HG03520 (cell line): ENCODE results near the gene SPTA1.
"Not testable (repeated sequence)": the region's sequence is repeated elsewhere in the genome, so short reads cannot be mapped to it uniquely, and the experiment has no call there.

Source experiments
- ATAC-seq: cut with Tn5 transposase; IDR thresholded peaks from one replicate; pipeline ENCODE4 v1.9.1; 2021; ENCODE audit warnings: mild to moderate bottlenecking, moderate library complexity; ENCODE audit not compliant: unreplicated experiment

The SPTA1 gene

GRCh38 chr1:158686111-158687009, at the start of gene SPTA1:
TSS of gene SPTA1 (minus strand) at chr1:158686715. CDS start at chr1:158686517, 198 bp downstream.
- no peak for ATAC-seq

GRCh38 chr1:158735848-158736247, 49.3 kb upstream of the SPTA1 start:
- no peak for ATAC-seq

- no peak for ATAC-seq
These were observed 46.0 kb upstream of the SPTA1 start for GRCh38 chr1:158732524-158732923.

GRCh38 chr1:158731707-158732106, 45.2 kb upstream of the SPTA1 start:
- ATAC-seq: no peak

DNA sequence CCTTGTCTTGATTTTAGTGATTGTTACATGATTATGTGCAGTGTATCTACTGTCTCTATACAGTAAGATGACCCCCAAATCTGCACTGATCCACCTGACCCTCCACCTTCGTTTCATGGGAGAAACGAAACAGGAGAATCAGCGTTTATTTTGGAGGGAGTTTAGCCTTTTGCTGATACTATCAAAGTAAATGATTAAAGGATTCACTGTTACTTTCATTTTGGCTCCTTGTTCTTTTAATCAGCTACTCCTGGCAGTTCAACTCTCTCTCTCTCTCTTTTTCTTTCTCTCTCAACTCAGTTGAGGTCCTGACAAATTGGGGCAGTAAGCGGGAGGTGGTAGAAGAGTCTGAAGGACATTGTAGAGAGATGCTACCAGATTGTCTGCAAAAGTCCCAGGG, 43.9 kb upstream of the SPTA1 start:
- no peak for ATAC-seq

- ATAC-seq: no peak
These were observed 42.2 kb upstream of the SPTA1 start for GRCh38 chr1:158728510-158729225.

- ATAC-seq: no peak
These were observed 37.9 kb upstream of the SPTA1 start for GRCh38 chr1:158724442-158724841.

DNA sequence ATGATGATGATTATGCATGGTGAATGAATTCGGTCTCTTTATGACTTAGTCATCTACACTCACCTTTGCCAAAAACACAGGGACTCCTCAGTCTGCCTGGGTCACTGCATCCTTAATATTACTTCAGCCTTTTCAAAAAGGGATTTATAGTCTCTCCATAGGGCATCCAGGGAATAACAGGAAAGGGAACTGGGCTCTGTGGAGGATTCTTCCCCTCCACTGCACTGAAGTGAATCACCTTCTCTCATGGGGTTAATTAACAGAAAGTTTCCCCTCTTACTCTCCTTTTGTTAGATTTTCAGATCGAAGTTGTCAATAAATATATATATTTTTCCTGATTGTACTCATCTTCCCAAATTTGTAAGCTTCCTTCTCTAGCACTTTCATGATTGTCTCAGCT, 34.1 kb upstream of the SPTA1 start, which contains the start of gene OR6K3:
Gene OR6K3, minus strand, starts transcription at position 101 of the 400 bp plus-strand sequence. CDS start 2,605 bp downstream, outside the sequence.
- ATAC-seq: no peak

GRCh38 chr1:158719664-158720063, 33.1 kb upstream of the SPTA1 start:
- ATAC-seq: no peak

GRCh38 chr1:158717344-158717743, 30.8 kb upstream of the SPTA1 start:
- no peak for ATAC-seq

DNA sequence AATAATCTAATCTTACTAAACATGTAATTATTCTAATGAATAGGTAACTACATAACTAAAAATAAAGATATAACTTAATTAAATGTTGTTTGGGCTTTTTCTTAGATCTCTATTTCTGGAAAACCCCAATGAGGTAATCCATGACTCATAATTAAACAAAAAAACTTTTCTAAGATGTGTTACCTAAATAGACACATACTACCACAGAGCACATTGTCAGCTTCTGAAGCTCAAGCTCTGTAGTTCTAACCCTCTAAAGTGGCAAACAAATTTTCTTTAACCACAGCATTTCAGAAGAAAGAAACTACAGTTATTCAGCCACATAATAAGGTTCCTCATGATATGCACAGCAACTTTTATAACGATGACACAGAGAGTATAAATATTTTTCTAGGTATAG, 29.8 kb upstream of the SPTA1 start:
- ATAC-seq: peak; percentile 65

DNA sequence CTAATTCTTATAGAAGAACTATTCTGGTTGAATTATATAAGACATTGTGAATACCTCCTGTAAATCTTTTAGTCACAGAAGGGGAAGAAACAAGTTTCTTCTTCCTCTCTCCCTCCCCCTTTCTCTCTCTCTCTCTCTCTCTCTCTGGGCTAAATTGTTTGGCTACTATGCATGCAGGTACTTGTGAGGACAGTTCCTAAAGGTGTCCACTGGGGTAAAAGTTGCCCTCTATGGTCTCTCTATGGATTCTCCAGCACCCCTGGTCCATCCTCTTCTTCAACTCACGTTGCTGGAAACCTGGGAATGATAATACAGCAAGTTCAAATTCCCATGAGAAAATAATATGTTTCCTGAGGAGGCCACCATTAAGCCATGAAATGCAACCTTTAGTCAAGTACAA, 28.2 kb upstream of the SPTA1 start:
- ATAC-seq: no peak

DNA sequence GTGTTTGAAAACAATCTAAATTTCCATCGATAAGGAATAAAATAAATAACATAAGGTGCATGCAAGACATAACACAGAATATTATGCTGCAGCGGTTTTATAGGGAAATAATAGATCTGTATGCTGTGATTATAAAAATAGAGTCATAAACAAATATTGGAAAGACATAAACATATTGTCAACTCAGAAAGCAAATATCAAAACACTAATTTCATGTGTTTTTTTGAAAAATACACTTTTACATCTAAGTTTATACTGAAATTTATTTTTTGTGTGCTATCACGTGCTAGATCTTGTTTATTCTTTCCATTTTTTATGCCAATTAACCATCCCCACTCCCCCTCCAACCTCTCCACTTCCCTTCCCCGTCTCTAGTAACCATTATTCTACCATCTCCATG, 24.6 kb upstream of the SPTA1 start:
- no peak for ATAC-seq

- no peak for ATAC-seq
These were observed 19.6 kb upstream of the SPTA1 start for GRCh38 chr1:158706096-158706495.

DNA sequence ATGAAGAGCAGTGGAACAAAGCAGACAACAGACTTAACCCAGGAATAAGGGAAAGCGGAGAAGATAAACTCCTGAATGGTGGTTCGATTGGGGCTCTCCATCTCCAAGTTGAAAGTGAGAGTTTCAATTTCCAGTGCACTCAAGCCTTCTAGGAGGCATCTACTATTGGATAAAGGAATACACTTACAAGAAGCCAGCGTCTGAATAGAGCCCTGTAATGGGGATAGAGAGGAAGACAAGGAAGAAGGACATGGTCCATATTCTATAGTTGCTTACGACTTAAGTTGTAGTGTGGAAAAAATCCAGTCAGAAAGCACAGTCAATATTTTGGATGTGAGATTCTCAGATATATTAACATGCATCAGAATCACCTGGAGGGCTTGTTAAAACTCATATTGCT, 14.0 kb upstream of the SPTA1 start, which contains the start of gene OR6K2:
Gene OR6K2, minus strand, starts transcription at position 101 of the 400 bp plus-strand sequence. Its CDS starts 0 bp downstream, at position 101.
- ATAC-seq: no peak

DNA sequence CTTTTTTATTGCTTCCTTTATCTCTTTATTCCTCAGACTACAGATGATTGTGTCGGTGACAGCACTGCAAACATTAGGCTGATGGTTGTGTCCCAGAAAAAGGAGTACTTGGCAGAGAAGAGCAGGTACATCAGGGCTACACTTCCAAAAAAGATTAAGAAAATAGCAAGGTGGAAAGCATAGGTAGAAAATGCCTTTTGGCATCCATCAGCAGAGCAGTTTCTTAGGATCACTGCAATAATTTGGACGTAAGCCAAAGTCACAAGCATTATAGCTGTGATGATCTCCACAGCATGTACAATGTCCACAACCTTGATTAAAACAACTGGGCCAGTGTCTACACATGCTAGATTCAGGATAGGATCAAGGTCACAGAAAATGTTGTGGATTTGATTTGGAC, 8.1 kb upstream of the SPTA1 start:
- no peak for ATAC-seq

DNA sequence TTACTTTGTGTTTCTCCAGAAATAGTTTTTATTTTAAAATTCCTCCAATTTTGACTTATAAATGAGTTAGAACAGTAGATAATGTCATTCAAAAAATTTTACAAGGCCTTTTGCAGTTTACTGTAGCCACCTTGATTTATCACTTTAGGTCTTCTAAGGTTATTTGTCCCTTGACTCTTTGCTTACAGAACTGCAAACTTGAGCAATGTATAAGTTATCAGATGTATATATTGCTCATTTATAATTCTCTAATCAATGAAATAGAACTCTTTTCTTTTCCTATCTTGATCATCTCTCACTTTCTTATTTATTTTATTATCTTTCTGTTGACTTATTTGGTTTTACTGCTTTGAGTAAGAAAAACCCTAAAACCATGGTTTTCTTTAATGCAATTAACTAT, 5.8 kb upstream of the SPTA1 start:
- no peak for ATAC-seq

GRCh38 chr1:158691907-158692306, 5.4 kb upstream of the SPTA1 start:
- ATAC-seq: no peak

DNA sequence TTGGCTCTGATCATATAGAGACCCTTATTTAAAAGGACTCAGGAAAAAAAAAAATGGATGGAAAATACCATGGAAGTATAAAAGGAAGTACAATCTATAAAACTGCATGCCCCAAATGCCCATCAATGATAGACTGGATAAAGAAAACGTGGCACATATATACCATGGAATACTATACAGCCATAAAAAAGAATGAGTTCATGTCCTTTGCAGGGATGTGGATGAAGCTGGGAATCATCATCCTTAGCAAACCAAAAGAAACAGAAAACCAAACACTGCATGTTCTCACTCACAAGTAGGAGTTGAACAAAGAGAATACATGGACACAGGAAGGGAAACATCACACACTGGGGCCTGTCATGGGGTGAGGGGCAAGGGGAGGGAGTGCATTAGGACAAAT, 4.6 kb upstream of the SPTA1 start:
- not testable (repeated sequence) for ATAC-seq

DNA sequence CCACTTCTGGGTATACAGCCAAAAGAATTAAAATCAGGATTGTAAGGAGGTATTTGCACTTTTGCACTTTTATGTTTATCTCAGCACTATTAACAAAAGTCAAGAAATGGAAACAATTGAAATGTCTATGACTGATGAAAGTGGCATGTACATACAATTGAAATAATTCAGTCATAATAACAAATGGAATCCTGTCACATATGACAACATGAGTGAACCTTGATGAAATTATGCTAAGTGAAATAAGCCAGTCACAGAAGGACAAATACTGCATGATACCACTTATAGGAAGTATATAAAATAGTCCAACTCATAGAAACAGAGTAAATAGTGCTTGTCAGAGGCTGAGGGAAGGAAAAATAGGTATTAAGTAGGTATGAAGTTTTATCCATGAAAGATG, 3.4 kb upstream of the SPTA1 start:
- ATAC-seq: no peak

- ATAC-seq: no peak
These were observed 2.6 kb upstream of the SPTA1 start for GRCh38 chr1:158689110-158689509.

GRCh38 chr1:158688343-158688742, 1.8 kb upstream of the SPTA1 start:
- not testable (repeated sequence) for ATAC-seq
